GM12891 (cell line): ENCODE measurements around the gene PPM1H.

Source experiments
- DNase-seq: peaks from one replicate; pipeline ENCODE4 v3.0.0; 2011; ENCODE audit warnings: low spot score; ENCODE audit not compliant: insufficient read length
- FAIRE-seq: peaks from 2 replicates; lab custom pipeline; 2011; peaks lifted over from hg19 to GRCh38; lab: Jason Lieb, UNC
- PAX5 ChIP-seq: IDR thresholded peaks from 2 replicates; pipeline ENCODE4 v1.6.1; 2011; ENCODE audit warnings: low read length, moderate library complexity, mild to moderate bottlenecking; ENCODE audit not compliant: insufficient read depth, severe bottlenecking
- POLR2A ChIP-seq: IDR thresholded peaks from 2 replicates; pipeline ENCODE4 v1.6.1; 2011; ENCODE audit warnings: low read depth, low read length, control low read depth
- POU2F2 ChIP-seq: IDR thresholded peaks from 2 replicates; pipeline ENCODE4 v1.6.1; 2011; ENCODE audit warnings: low read depth, mild to moderate bottlenecking, control low read depth, low read length, moderate library complexity
- SPI1 ChIP-seq: IDR thresholded peaks from 2 replicates; pipeline ENCODE4 v1.6.1; 2011; ENCODE audit warnings: low read depth, low read length, control low read depth

PPM1H gene

GRCh38 chr12:62597253-62597652, 337.7 kb downstream of the PPM1H start:
- TF ChIP-seq POLR2A (no peak), SPI1 (no peak), PAX5 (no peak), POU2F2 (no peak)
- FAIRE-seq (no peak), DNase-seq (no peak)
